ENCODE data around the gene GPC1. TPM values are rescaled to one million over a fixed set of nuclear protein-coding genes. Genes with fewer than 3 reads are reported as not detected.

The GPC1 gene
- total RNA-seq, 2 donors from 2014 or later = 37.8 to 69.7 TPM

- 91 to 92% methylated on average over 14 to 26 of the region's 26 CpGs for WGBS, 2 experiments (ENCODE audit: insufficient coverage in 1 of 2, insufficient read length in 1 of 2)
- no peak overlapping the region for H3K27ac ChIP-seq (ENCODE audit: low read depth, low read length)
These were observed 22.3 kb upstream of the GPC1 start for GRCh38 chr2:240412975-240413812.

GRCh38 chr2:240413813-240414429 lies 21.5 kb upstream of the GPC1 start:
- H3K4me1 Mint-ChIP-seq = no peaks in the 10 kb centered on the region

More at GRCh38 chr2:240412975-240413812, 22.3 kb upstream of the GPC1 start:
- no peaks in the 10 kb centered on the region for H3K36me3 Mint-ChIP-seq (ENCODE audit: low read depth)
- Histone ChIP-seq H3K4me3 (ENCODE audit: low read length) (no peak overlapping the region), H3K27me3 (ENCODE audit: control insufficient read depth, insufficient read depth, low read length, poor library complexity, severe bottlenecking) (no peaks in the 10 kb centered on the region), H3K9ac (ENCODE audit: extremely low read depth, low read length, poor library complexity, severe bottlenecking) (no peak overlapping the region), H3K9me3 (ENCODE audit: control insufficient read depth, low read length) (peaks cover 1% of the 10 kb centered on the region), H3K36me3 (ENCODE audit: control insufficient read depth, insufficient read depth, low read length) (no peaks in the 10 kb centered on the region), H3K4me1 (ENCODE audit: control insufficient read depth, insufficient read depth, low read length) (no peaks in the 10 kb centered on the region)
- no peaks in the 10 kb centered on the region for H3K4me1 Mint-ChIP-seq
- no peaks in the 10 kb centered on the region for H3K27me3 Mint-ChIP-seq (ENCODE audit: insufficient read depth)
- H3K9me3 Mint-ChIP-seq = peaks cover 9% of the 10 kb centered on the region
- H3K4me3 Mint-ChIP-seq = no peak overlapping the region
- no peak for TF ChIP-seq CTCF (conservative IDR thresholded peaks at IDR 0.05)
- H3K27ac Mint-ChIP-seq = no peak overlapping the region
- DNase-seq = peak; percentile 29

GRCh38 chr2:240416821-240417220 lies 18.6 kb upstream of the GPC1 start:
- Mint-ChIP-seq H3K36me3 (ENCODE audit: low read depth) (no peaks in the 10 kb centered on the region), H3K27me3 (ENCODE audit: insufficient read depth) (no peaks in the 10 kb centered on the region), H3K4me3 (no peak overlapping the region), H3K4me1 (no peaks in the 10 kb centered on the region), H3K27ac (no peak overlapping the region), H3K9me3 (peaks cover 43% of the 10 kb centered on the region)
- no peak for DNase-seq
- Histone ChIP-seq H3K9me3 (ENCODE audit: control insufficient read depth, low read length) (peaks cover 19% of the 10 kb centered on the region), H3K27me3 (ENCODE audit: control insufficient read depth, insufficient read depth, low read length, poor library complexity, severe bottlenecking) (no peaks in the 10 kb centered on the region), H3K4me3 (ENCODE audit: low read length) (no peak overlapping the region), H3K27ac (ENCODE audit: low read depth, low read length) (no peak overlapping the region), H3K36me3 (ENCODE audit: control insufficient read depth, insufficient read depth, low read length) (no peaks in the 10 kb centered on the region), H3K9ac (ENCODE audit: extremely low read depth, low read length, poor library complexity, severe bottlenecking) (no peak overlapping the region), H3K4me1 (ENCODE audit: control insufficient read depth, insufficient read depth, low read length) (no peaks in the 10 kb centered on the region)
- no peak for TF ChIP-seq CTCF (conservative IDR thresholded peaks at IDR 0.05)
- 78 to 86% methylated on average over 2 to 4 of the region's 4 CpGs for WGBS, 2 experiments (ENCODE audit: insufficient coverage in 1 of 2, insufficient read length in 1 of 2)

More at GRCh38 chr2:240413813-240414429, 21.5 kb upstream of the GPC1 start:
- TF ChIP-seq CTCF (conservative IDR thresholded peaks at IDR 0.05) = no peak
- H3K27me3 ChIP-seq (ENCODE audit: control insufficient read depth, insufficient read depth, low read length, poor library complexity, severe bottlenecking) = no peaks in the 10 kb centered on the region
- H3K27ac Mint-ChIP-seq = no peak overlapping the region
- no peaks in the 10 kb centered on the region for H3K36me3 Mint-ChIP-seq (ENCODE audit: low read depth)
- no peaks in the 10 kb centered on the region for H3K36me3 ChIP-seq (ENCODE audit: control insufficient read depth, insufficient read depth, low read length)
- no peak for DNase-seq
- peaks cover 16% of the 10 kb centered on the region for H3K9me3 Mint-ChIP-seq
- H3K4me1 ChIP-seq (ENCODE audit: control insufficient read depth, insufficient read depth, low read length) = no peaks in the 10 kb centered on the region
- H3K9me3 ChIP-seq (ENCODE audit: control insufficient read depth, low read length) = peaks cover 9% of the 10 kb centered on the region
- no peak overlapping the region for H3K4me3 Mint-ChIP-seq
- 80 to 90% methylated on average over 1 to 4 of the region's 4 CpGs for WGBS, 2 experiments (ENCODE audit: insufficient coverage in 1 of 2, insufficient read length in 1 of 2)
- H3K9ac ChIP-seq (ENCODE audit: extremely low read depth, low read length, poor library complexity, severe bottlenecking) = no peak overlapping the region
- no peaks in the 10 kb centered on the region for H3K27me3 Mint-ChIP-seq (ENCODE audit: insufficient read depth)
- no peak overlapping the region for H3K4me3 ChIP-seq (ENCODE audit: low read length)
- H3K27ac ChIP-seq (ENCODE audit: low read depth, low read length) = no peak overlapping the region

Data from endodermal cell (in vitro differentiated cells).